ENCODE data around the gene ETNK1.

The ETNK1 gene

DNA sequence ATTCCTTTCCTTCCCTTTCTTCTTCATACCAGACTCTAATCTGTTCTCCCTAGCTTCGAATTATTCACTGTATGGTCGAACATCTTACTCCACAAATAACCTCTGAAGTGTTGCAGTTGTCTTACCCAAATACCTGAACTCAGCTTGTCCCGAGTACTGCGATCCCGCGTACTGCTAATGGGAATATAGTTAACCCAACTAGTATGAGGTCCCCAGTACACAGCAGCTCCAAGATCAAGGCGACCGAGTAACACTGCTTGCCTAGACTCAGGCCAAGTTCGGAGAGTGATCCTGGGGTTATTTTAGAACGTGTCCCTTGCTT is 462 bp upstream of the ETNK1 start:
- peak overlapping the region; percentile 87 for H3K4me3 ChIP-seq (ENCODE audit: low read depth, low read length, poor library complexity, severe bottlenecking)
- no peaks in the 10 kb centered on the region for H3K27me3 ChIP-seq (ENCODE audit: insufficient read depth, low read length)
- no peaks in the 10 kb centered on the region for H3K9me3 ChIP-seq (ENCODE audit: low read length)
- H3K79me2 ChIP-seq (ENCODE audit: insufficient read depth, low read length) = peaks cover 41% of the 10 kb centered on the region
- H3K27ac ChIP-seq (ENCODE audit: low read depth, low read length, poor library complexity, severe bottlenecking) = no peak overlapping the region
- TF ChIP-seq EZH2 (IDR thresholded peaks at IDR 0.05; ENCODE audit: borderline replicate concordance, low read length) = no peak
- TF ChIP-seq, protein P1, sequence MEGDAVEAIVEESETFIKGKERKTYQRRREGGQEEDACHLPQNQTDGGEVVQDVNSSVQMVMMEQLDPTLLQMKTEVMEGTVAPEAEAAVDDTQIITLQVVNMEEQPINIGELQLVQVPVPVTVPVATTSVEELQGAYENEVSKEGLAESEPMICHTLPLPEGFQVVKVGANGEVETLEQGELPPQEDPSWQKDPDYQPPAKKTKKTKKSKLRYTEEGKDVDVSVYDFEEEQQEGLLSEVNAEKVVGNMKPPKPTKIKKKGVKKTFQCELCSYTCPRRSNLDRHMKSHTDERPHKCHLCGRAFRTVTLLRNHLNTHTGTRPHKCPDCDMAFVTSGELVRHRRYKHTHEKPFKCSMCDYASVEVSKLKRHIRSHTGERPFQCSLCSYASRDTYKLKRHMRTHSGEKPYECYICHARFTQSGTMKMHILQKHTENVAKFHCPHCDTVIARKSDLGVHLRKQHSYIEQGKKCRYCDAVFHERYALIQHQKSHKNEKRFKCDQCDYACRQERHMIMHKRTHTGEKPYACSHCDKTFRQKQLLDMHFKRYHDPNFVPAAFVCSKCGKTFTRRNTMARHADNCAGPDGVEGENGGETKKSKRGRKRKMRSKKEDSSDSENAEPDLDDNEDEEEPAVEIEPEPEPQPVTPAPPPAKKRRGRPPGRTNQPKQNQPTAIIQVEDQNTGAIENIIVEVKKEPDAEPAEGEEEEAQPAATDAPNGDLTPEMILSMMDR (IDR thresholded peaks at IDR 0.05; ENCODE audit: low read length) = no peak
- H3K36me3 ChIP-seq (ENCODE audit: insufficient read depth, low read length) = no peaks in the 10 kb centered on the region
- peak overlapping the region; percentile 99 for H3K4me2 ChIP-seq (ENCODE audit: low read length)
- H3K4me1 ChIP-seq (ENCODE audit: insufficient read depth, low read length, severe bottlenecking) = peaks cover 41% of the 10 kb centered on the region
- H4K20me1 ChIP-seq (ENCODE audit: insufficient read depth, low read length) = no peaks in the 10 kb centered on the region
- H3F3A ChIP-seq (ENCODE audit: insufficient read depth, low read length) = no peaks in the 10 kb centered on the region
- peak overlapping the region; percentile 70; the same call in 1 of the 2 replicates for H3K9ac ChIP-seq (ENCODE audit: low read length)
- H3K9me2 ChIP-seq (ENCODE audit: low read depth, low read length) = no peaks in the 10 kb centered on the region
- peak overlapping the region; percentile 97 for H2AFZ ChIP-seq (ENCODE audit: low read length)

DNA sequence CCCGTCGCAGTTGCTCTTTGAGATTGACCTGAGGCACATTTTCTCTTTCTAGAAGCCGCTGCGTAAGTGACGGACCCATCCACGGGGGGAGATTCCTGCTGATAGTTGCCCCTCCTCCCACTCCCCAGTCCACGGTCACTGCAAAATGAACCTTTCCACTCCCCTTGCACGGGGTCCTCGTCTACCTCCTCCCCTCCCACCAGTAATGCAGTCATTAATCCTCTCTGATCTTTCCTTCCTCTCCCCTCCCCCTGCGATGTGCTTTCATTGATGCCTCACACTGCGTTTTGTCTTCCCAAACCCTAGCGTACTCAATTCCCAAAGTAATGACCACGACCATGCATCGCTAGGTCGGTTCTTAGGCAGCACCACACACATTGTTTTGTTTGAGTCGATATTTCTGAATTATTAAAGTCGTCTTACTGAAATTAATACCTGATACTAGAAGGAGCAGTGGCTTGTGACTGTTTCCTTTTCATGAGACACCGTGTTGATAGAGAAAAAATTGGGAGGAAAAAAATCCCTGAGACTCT is 857 bp downstream of the ETNK1 start:
- no peaks in the 10 kb centered on the region for H3K9me2 ChIP-seq (ENCODE audit: low read depth, low read length)
- no peaks in the 10 kb centered on the region for H3K36me3 ChIP-seq (ENCODE audit: insufficient read depth, low read length)
- H3K9me3 ChIP-seq (ENCODE audit: low read length) = no peaks in the 10 kb centered on the region
- peak overlapping the region; percentile 99 for H3K4me2 ChIP-seq (ENCODE audit: low read length)
- peaks cover 49% of the 10 kb centered on the region for H3K79me2 ChIP-seq (ENCODE audit: insufficient read depth, low read length)
- no peaks in the 10 kb centered on the region for H3F3A ChIP-seq (ENCODE audit: insufficient read depth, low read length)
- H3K27ac ChIP-seq (ENCODE audit: low read depth, low read length, poor library complexity, severe bottlenecking) = peak overlapping the region; percentile 41
- peak overlapping the region; percentile 87 for H3K4me3 ChIP-seq (ENCODE audit: low read depth, low read length, poor library complexity, severe bottlenecking)
- no peak overlapping the region for H2AFZ ChIP-seq (ENCODE audit: low read length)
- H3K27me3 ChIP-seq (ENCODE audit: insufficient read depth, low read length) = no peaks in the 10 kb centered on the region
- H3K9ac ChIP-seq (ENCODE audit: low read length) = peak overlapping the region; percentile 70
- no peak for TF ChIP-seq EZH2 (IDR thresholded peaks at IDR 0.05; ENCODE audit: borderline replicate concordance, low read length)
- TF ChIP-seq, protein P1 (IDR thresholded peaks at IDR 0.05; ENCODE audit: low read length) = no peak
- H3K4me1 ChIP-seq (ENCODE audit: insufficient read depth, low read length, severe bottlenecking) = peaks cover 46% of the 10 kb centered on the region
- H4K20me1 ChIP-seq (ENCODE audit: insufficient read depth, low read length) = no peaks in the 10 kb centered on the region

DNA sequence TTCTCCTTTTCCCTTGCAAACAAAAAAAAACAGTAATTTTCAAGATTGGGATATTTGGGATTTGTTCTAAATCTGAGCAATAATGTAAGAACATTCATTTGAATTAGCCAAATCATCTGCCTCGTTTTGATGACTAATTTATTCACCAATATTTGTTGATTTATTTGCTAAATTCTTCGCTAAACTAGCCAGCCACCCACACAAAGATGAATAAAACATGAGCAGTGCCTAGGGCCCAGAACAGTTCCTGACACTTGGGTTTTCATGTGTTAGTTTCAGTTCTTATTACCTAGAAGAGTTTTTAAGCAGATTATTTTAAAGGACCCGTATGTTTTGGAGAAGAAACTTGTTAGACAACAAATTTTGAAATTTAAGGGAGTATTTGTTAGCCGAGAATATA is 1.4 kb downstream of the ETNK1 start:
- peak overlapping the region; percentile 87 for H3K4me3 ChIP-seq (ENCODE audit: low read depth, low read length, poor library complexity, severe bottlenecking)
- H3K27ac ChIP-seq (ENCODE audit: low read depth, low read length, poor library complexity, severe bottlenecking) = peak overlapping the region; percentile 41
- H3F3A ChIP-seq (ENCODE audit: insufficient read depth, low read length) = no peaks in the 10 kb centered on the region
- no peaks in the 10 kb centered on the region for H3K9me2 ChIP-seq (ENCODE audit: low read depth, low read length)
- H3K27me3 ChIP-seq (ENCODE audit: insufficient read depth, low read length) = no peaks in the 10 kb centered on the region
- no peaks in the 10 kb centered on the region for H3K9me3 ChIP-seq (ENCODE audit: low read length)
- no peaks in the 10 kb centered on the region for H4K20me1 ChIP-seq (ENCODE audit: insufficient read depth, low read length)
- no peaks in the 10 kb centered on the region for H3K36me3 ChIP-seq (ENCODE audit: insufficient read depth, low read length)
- H3K4me1 ChIP-seq (ENCODE audit: insufficient read depth, low read length, severe bottlenecking) = peaks cover 48% of the 10 kb centered on the region
- H3K79me2 ChIP-seq (ENCODE audit: insufficient read depth, low read length) = peaks cover 49% of the 10 kb centered on the region
- peak overlapping the region; percentile 99 for H3K4me2 ChIP-seq (ENCODE audit: low read length)
- no peak overlapping the region for H2AFZ ChIP-seq (ENCODE audit: low read length)
- peak overlapping the region; percentile 70 for H3K9ac ChIP-seq (ENCODE audit: low read length)
- TF ChIP-seq, protein P1 (IDR thresholded peaks at IDR 0.05; ENCODE audit: low read length) = no peak
- TF ChIP-seq EZH2 (IDR thresholded peaks at IDR 0.05; ENCODE audit: borderline replicate concordance, low read length) = no peak
